SK-N-MC (cell line): ENCODE data around the gene BLNK.

Experiments used
- EZH2 ChIP-seq: fragments of 200-600 bp; sonication (generic); IDR thresholded peaks from one replicate; pipeline ENCODE4 v1.6.1; 2017; ENCODE audit warnings: antibody characterized with exemption
- FOXP2 ChIP-seq: optimal IDR thresholded peaks from 2 replicates; pipeline ENCODE3; 2011; ENCODE audit warnings: mild to moderate bottlenecking, moderate library complexity; ENCODE audit not compliant: insufficient read depth; ENCODE audit errors: extremely low read length, control extremely low read depth
- POLR2AphosphoS5 ChIP-seq: IDR thresholded peaks from 2 replicates; pipeline ENCODE4 v1.6.1; 2012; ENCODE audit warnings: mild to moderate bottlenecking, low read depth, low read length, borderline replicate concordance

- no peak for TF ChIP-seq EZH2
- TF ChIP-seq POLR2AphosphoS5 = no peak
- TF ChIP-seq FOXP2 = no peak
These were observed 5.1 kb downstream of the BLNK start for GRCh38 chr10:96266118-96266770.
